ENCODE data around the gene DGKA. TPM values are rescaled to one million over a fixed set of nuclear protein-coding genes. Genes with fewer than 3 reads are reported as not detected.
A peak's percentile ranks its signal among the peaks of the same experiment; 100 is the strongest.

Gene DGKA
- total RNA-seq, 4 donors from 2014 or later, result 101 to 268 (median 138) TPM

- Histone ChIP-seq H3K9me3 (no peaks in the 10 kb centered on the region), H3K27me3 (no peaks in the 10 kb centered on the region), H3K36me3 (peaks cover 0 to 4% (median 0%) of the 10 kb centered on the region in 4 donors), H3K4me1 (peaks cover 29 to 57% (median 50%) of the 10 kb centered on the region in 4 donors), H3K27ac (peak within 1 kb of the TSS; percentile 92 to 99 (median 98)), H3K4me3 (peak within 1 kb of the TSS; percentile 32 to 84 (median 80))
- WGBS, 2 donors (ENCODE audit: low coverage in 1 of 2), result 0 to 4% methylated on average over 3 to 41 of the region's 49 CpGs
- intact Hi-C loops (cut with DNase I; ENCODE audit: low total_unique reads), result loop anchor here (5.0 kb wide), 1 partner anchor 96 kb away; no protein-coding TSS in a partner anchor
- DNase-seq, result peak; percentile 91
- in situ Hi-C loops (cut with MboI; ENCODE audit: low pct_ligation_motif_present in 1 of 4, low pct_unique_long_range_greater_than_20kb in 1 of 4, low sequenced_read_pairs in 3 of 4), result loop anchor here in 2 of 4 donors (5.0 to 25.0 kb wide), 2 partner anchors 116 to 196 kb away; partner anchors contain the start of genes ORMDL2 (in 1 of the 2) and SARNP (in 1 of the 2)
- TF ChIP-seq POLR2AphosphoS5 (IDR thresholded peaks at IDR 0.05), result peak; percentile 52 to 87 (median 87)
- peak; percentile 83 for TF ChIP-seq POLR2A (IDR thresholded peaks at IDR 0.05)
- no peak for TF ChIP-seq EP300 (IDR thresholded peaks at IDR 0.05; ENCODE audit: low read depth)
- TF ChIP-seq CTCF (IDR thresholded peaks at IDR 0.05), result peak in 1 of 5 experiments; percentile 11
Measured at GRCh38 chr12:55927588-55928502, 3.1 kb upstream of the DGKA start, which contains the start of gene PYM1. Gene PYM1 (minus strand): TSS chr12:55927894. CDS start chr12:55927761, 133 bp downstream.

- WGBS, 2 donors (ENCODE audit: low coverage in 1 of 2), result 21 to 33% methylated on average over 2 to 8 of the region's 8 CpGs
- no peaks in the 10 kb centered on the region for H3K36me3 ChIP-seq
- in situ Hi-C loops (cut with MboI; ENCODE audit: low pct_ligation_motif_present in 1 of 4, low pct_unique_long_range_greater_than_20kb in 1 of 4, low sequenced_read_pairs in 3 of 4) (loop anchor here in 2 of 4 donors (5.0 to 25.0 kb wide), 2 partner anchors 117 to 197 kb away; partner anchors contain the start of genes ORMDL2 (in 1 of the 2) and SARNP (in 1 of the 2)), intact Hi-C loops (cut with DNase I; ENCODE audit: low total_unique reads) (loop anchor here (5.0 kb wide), 1 partner anchor 97 kb away; no protein-coding TSS in a partner anchor)
- H3K9me3 ChIP-seq, result no peaks in the 10 kb centered on the region
- H3K27me3 ChIP-seq, result no peaks in the 10 kb centered on the region
- H3K27ac ChIP-seq, result peak overlapping the region; percentile 92 to 99 (median 98)
- TF ChIP-seq CTCF (IDR thresholded peaks at IDR 0.05) (no peak), POLR2A (IDR thresholded peaks at IDR 0.05) (peak; percentile 27), POLR2AphosphoS5 (IDR thresholded peaks at IDR 0.05) (peak in 2 of 3 donors; percentile 26 to 43)
- H3K4me1 ChIP-seq, result peaks cover 29 to 71% (median 62%) of the 10 kb centered on the region in 4 donors
- DNase-seq, result peak; percentile 75
- H3K4me3 ChIP-seq, result no peak overlapping the region
Measured at GRCh38 chr12:55929306-55929791, 1.6 kb upstream of the DGKA start.

- Histone ChIP-seq H3K27ac (peak overlapping the region; percentile 92 to 99 (median 98)), H3K36me3 (no peaks in the 10 kb centered on the region), H3K27me3 (no peaks in the 10 kb centered on the region), H3K4me3 (peak overlapping the region; percentile 64 to 84 (median 72)), H3K4me1 (peaks cover 23 to 61% (median 53%) of the 10 kb centered on the region in 4 donors), H3K9me3 (no peaks in the 10 kb centered on the region)
- TF ChIP-seq POLR2A (IDR thresholded peaks at IDR 0.05) (peak; percentile 83), CTCF (IDR thresholded peaks at IDR 0.05) (no peak), POLR2AphosphoS5 (IDR thresholded peaks at IDR 0.05) (peak; percentile 70 to 89 (median 84)), EP300 (IDR thresholded peaks at IDR 0.05; ENCODE audit: low read depth) (no peak)
- peak; percentile 52 for DNase-seq
- WGBS, 2 donors (ENCODE audit: low coverage in 1 of 2), result 7 to 11% methylated on average over 7 to 10 of the region's 10 CpGs
- in situ Hi-C loops (cut with MboI; ENCODE audit: low pct_ligation_motif_present in 1 of 4, low pct_unique_long_range_greater_than_20kb in 1 of 4, low sequenced_read_pairs in 3 of 4), result loop anchor here in 2 of 4 donors (10.0 to 25.0 kb wide), 4 partner anchors 117 to 197 kb away; partner anchors contain the start of genes ORMDL2 (in 2 of the 2), SARNP (in 2 of the 2) and GDF11 (in 1 of the 2)
- intact Hi-C loops (cut with DNase I; ENCODE audit: low total_unique reads), result no loop called here
Measured at GRCh38 chr12:55931317-55931779, 386 bp downstream of the DGKA start.

Measured in transverse colon (tissue), 4 donors.